Heart left ventricle (tissue), 13 donors: ENCODE results near the gene KANSL2.
"Not testable (repeated sequence)": the region's sequence is repeated elsewhere in the genome, so short reads cannot be mapped to it uniquely, and the experiment has no call there.

Experiments
- POLR2A ChIP-seq, 2 donors: fragments of 450-650 bp; IDR thresholded peaks; one replicate each; pipeline ENCODE4 v1.6.1; 2017; ENCODE audit warnings: antibody characterized with exemption in 2 of 2, mild to moderate bottlenecking in 2 of 2, moderate library complexity in 2 of 2
- TF ChIP-seq, protein P1 (sequence below), 12 donors: fragments of 200-600 bp; sonication (generic) in 4 of 12; IDR thresholded peaks; one replicate each; pipeline versions ENCODE4 v1.5.0 to v1.8.0; 2018 to 2022; ENCODE audit warnings: antibody characterized with exemption in 12 of 12, mild to moderate bottlenecking in 5 of 12
- donor health status: ischemic (EF 13 %, LVEDD 7.1; RV severe dilation, severe dysfunction).
- donor health status: DM: no; HTN: yes; CAD: no.
- donor health status: DM: no; HTN: no; CAD: no.
- donor health status: ischemic (EF 25% LVEDD 6.9; RV normal size, moderate dysfunction).
- donor health status: ischemic (EF 25% LVEDD 5.7; RV mildly dilated, moderate dysfunction).
- donor health status: ischemic (EF 35%, LVEDD 5.7; RV mildly dilated, moderate dysfunction).
- donor health status: nonischemic (EF 11% LVEDD 7.7; RV severe dilation, severe dysfunction).
- donor health status: DM: yes; HTN: yes; CAD: no.
- donor health status: PGD.
- donor health status: ischemic (EF 29% LVEDD 5.4; RV normal size, mild dysfunction).
- donor health status: nonischemic (EF 23%, LVEDD 6.1; RV moderate dilation, normal function).

DNA sequence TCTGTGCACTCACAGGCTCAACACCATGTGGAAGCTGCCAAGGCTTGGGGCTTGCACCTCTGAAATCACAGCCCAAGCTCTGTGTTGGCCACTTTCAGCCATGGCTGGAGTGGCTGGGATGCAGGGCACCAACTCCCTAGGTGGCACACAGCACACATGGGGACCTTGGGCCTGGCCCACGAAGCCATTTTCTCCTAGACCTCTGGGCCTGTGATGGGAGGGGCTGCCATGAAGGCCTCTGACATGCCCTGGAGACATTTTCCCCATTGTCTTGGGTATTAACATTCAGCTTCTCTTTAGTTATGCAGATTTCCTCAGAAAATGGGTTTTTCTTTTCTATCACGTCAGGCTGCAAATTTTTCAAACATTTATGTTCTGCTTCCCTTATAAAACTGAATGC is 38.1 kb upstream of the KANSL2 start:
- not testable (repeated sequence) for TF ChIP-seq POLR2A (IDR thresholded peaks at IDR 0.05)
- TF ChIP-seq, protein P1, sequence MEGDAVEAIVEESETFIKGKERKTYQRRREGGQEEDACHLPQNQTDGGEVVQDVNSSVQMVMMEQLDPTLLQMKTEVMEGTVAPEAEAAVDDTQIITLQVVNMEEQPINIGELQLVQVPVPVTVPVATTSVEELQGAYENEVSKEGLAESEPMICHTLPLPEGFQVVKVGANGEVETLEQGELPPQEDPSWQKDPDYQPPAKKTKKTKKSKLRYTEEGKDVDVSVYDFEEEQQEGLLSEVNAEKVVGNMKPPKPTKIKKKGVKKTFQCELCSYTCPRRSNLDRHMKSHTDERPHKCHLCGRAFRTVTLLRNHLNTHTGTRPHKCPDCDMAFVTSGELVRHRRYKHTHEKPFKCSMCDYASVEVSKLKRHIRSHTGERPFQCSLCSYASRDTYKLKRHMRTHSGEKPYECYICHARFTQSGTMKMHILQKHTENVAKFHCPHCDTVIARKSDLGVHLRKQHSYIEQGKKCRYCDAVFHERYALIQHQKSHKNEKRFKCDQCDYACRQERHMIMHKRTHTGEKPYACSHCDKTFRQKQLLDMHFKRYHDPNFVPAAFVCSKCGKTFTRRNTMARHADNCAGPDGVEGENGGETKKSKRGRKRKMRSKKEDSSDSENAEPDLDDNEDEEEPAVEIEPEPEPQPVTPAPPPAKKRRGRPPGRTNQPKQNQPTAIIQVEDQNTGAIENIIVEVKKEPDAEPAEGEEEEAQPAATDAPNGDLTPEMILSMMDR (IDR thresholded peaks at IDR 0.05) = not testable (repeated sequence)
